ENCODE measurements around the gene C16orf96.

C16orf96 gene

GRCh38 chr16:4556112-4556511 lies at the start of gene C16orf96:
TSS of gene C16orf96 (plus strand) at chr16:4556340. CDS start at chr16:4556490, 150 bp downstream.
- no peak for DNase-seq

GRCh38 chr16:4506450-4506849 lies 49.7 kb upstream of the C16orf96 start:
- DNase-seq: no peak

GRCh38 chr16:4507588-4508345 lies 48.4 kb upstream of the C16orf96 start:
- no peak for DNase-seq

GRCh38 chr16:4508806-4509205 lies 47.3 kb upstream of the C16orf96 start:
- DNase-seq: no peak

- no peak for DNase-seq
These were observed 46.7 kb upstream of the C16orf96 start for GRCh38 chr16:4509420-4509819.

GRCh38 chr16:4510131-4510530 lies 46.0 kb upstream of the C16orf96 start:
- DNase-seq: no peak

GRCh38 chr16:4510747-4511426 lies 45.3 kb upstream of the C16orf96 start:
- DNase-seq: no peak

GRCh38 chr16:4511441-4512082 lies 44.6 kb upstream of the C16orf96 start:
- no peak for DNase-seq

GRCh38 chr16:4512473-4512872 lies 43.7 kb upstream of the C16orf96 start:
- DNase-seq: no peak

GRCh38 chr16:4513086-4513860 lies 42.9 kb upstream of the C16orf96 start:
- no peak for DNase-seq

GRCh38 chr16:4513881-4514280 lies 42.3 kb upstream of the C16orf96 start:
- no peak for DNase-seq

GRCh38 chr16:4514606-4515005 lies 41.5 kb upstream of the C16orf96 start:
- DNase-seq: no peak

GRCh38 chr16:4515611-4516233 lies 40.4 kb upstream of the C16orf96 start:
- no peak for DNase-seq

GRCh38 chr16:4517812-4518680 lies 38.1 kb upstream of the C16orf96 start:
- no peak for DNase-seq

GRCh38 chr16:4519274-4520058 lies 36.7 kb upstream of the C16orf96 start:
- no peak for DNase-seq

GRCh38 chr16:4520913-4521312 lies 35.2 kb upstream of the C16orf96 start:
- no peak for DNase-seq

- DNase-seq: no peak
These were observed 34.0 kb upstream of the C16orf96 start for GRCh38 chr16:4522051-4522581.

- no peak for DNase-seq
These were observed 32.5 kb upstream of the C16orf96 start for GRCh38 chr16:4523686-4524085.

GRCh38 chr16:4524571-4524970 lies 31.6 kb upstream of the C16orf96 start:
- DNase-seq: no peak

- DNase-seq: no peak
These were observed 31.1 kb upstream of the C16orf96 start for GRCh38 chr16:4525069-4525468.

Measured in NCI-H1436 treated with DMSO at 0.1 percent for 48 hours (cell line).